Activated naive CD4-positive, alpha-beta T cell treated with anti-CD3 and anti-CD28 coated beads, Interleukin-2, amount 50 U/mL, for 16 hours (primary cell): ENCODE measurements around the gene RAD51B.

ENCODE experiments used
- DNase-seq: peaks from one replicate; pipeline ENCODE4 v3.0.0-alpha.2; 2020

RAD51B gene

GRCh38 chr14:67837011-67837624 is 17.5 kb downstream of the RAD51B start:
- peak; percentile 35 for DNase-seq

- no peak for DNase-seq
These were observed 26.5 kb downstream of the RAD51B start for GRCh38 chr14:67846029-67846610.

- no peak for DNase-seq
These were observed 30.7 kb downstream of the RAD51B start for GRCh38 chr14:67850066-67850830.

- no peak for DNase-seq
These were observed 32.3 kb downstream of the RAD51B start for GRCh38 chr14:67851785-67852410.

GRCh38 chr14:67852926-67853604 is 33.5 kb downstream of the RAD51B start:
- no peak for DNase-seq

GRCh38 chr14:67853715-67854114 is 34.1 kb downstream of the RAD51B start:
- no peak for DNase-seq

GRCh38 chr14:67856827-67857226 is 37.2 kb downstream of the RAD51B start:
- no peak for DNase-seq

GRCh38 chr14:67857778-67858350 is 38.3 kb downstream of the RAD51B start:
- DNase-seq = no peak

- no peak for DNase-seq
These were observed 39.7 kb downstream of the RAD51B start for GRCh38 chr14:67859169-67859749.

GRCh38 chr14:67863223-67863622 is 43.6 kb downstream of the RAD51B start:
- no peak for DNase-seq

- no peak for DNase-seq
These were observed 55.8 kb downstream of the RAD51B start for GRCh38 chr14:67875175-67876006.

GRCh38 chr14:67879026-67879425 is 59.4 kb downstream of the RAD51B start:
- DNase-seq = no peak

- no peak for DNase-seq
These were observed 61.6 kb downstream of the RAD51B start for GRCh38 chr14:67881225-67881624.

- DNase-seq = no peak
These were observed 63.5 kb downstream of the RAD51B start for GRCh38 chr14:67882986-67883555.

- no peak for DNase-seq
These were observed 64.1 kb downstream of the RAD51B start for GRCh38 chr14:67883717-67884116.

- no peak for DNase-seq
These were observed 66.6 kb downstream of the RAD51B start for GRCh38 chr14:67886191-67886590.

- DNase-seq = no peak
These were observed 67.9 kb downstream of the RAD51B start for GRCh38 chr14:67887478-67887877.

- no peak for DNase-seq
These were observed 69.9 kb downstream of the RAD51B start for GRCh38 chr14:67889455-67889854.

- no peak for DNase-seq
These were observed 73.0 kb downstream of the RAD51B start for GRCh38 chr14:67892466-67893100.

GRCh38 chr14:67900231-67900630 is 80.7 kb downstream of the RAD51B start:
- no peak for DNase-seq
